Heart left ventricle (tissue), 16 donors: ENCODE measurements around the gene WNK2. TPM values are rescaled to one million over a fixed set of nuclear protein-coding genes. Genes with fewer than 3 reads are reported as not detected.

ENCODE experiments used
- ATAC-seq, 4 donors: fragments of 200-7000 bp; cut with Tn5 transposase; one replicate each; pipeline ENCODE4 v1.9.1; 2020 to 2022; ENCODE audit warnings: moderate library complexity in 4 of 4, mild to moderate bottlenecking in 3 of 4, moderate number of reproducible peaks in 1 of 4
- DNase-seq, 5 donors: peaks; one replicate each; pipeline ENCODE4 v3.0.0-alpha.2; 2020
- H3K27ac ChIP-seq, 12 donors: fragments of 200-600 bp; sonication (generic) in 4 of 12; one replicate each; pipeline versions ENCODE4 v1.5.0 to v1.8.0; 2016 to 2022; ENCODE audit warnings: mild to moderate bottlenecking in 2 of 12
- H3K27me3 ChIP-seq, 9 donors: fragments of 200-600 bp; sonication (generic) in 2 of 9; one replicate each; pipeline versions ENCODE4 v1.5.1 to v1.8.0; 2016 to 2022; ENCODE audit warnings: mild to moderate bottlenecking in 3 of 9
- H3K36me3 ChIP-seq, 9 donors: fragments of 200-600 bp; sonication (generic) in 2 of 9; one replicate each; pipeline versions ENCODE4 v1.5.0 to v1.8.0; 2018 to 2022; ENCODE audit warnings: mild to moderate bottlenecking in 2 of 9
- H3K4me1 ChIP-seq, 12 donors: fragments of 200-600 bp; sonication (generic) in 4 of 12; one replicate each; pipeline versions ENCODE4 v1.5.0 to v1.8.0; 2016 to 2022; ENCODE audit warnings: mild to moderate bottlenecking in 3 of 12
- H3K4me3 ChIP-seq, 12 donors: fragments of 200-600 bp; sonication (generic) in 4 of 12; one replicate each; pipeline versions ENCODE4 v1.5.0 to v1.8.0; 2017 to 2022; ENCODE audit warnings: mild to moderate bottlenecking in 9 of 12, moderate library complexity in 4 of 12
- H3K9me3 ChIP-seq, 12 donors: fragments of 200-600 bp; sonication (generic) in 4 of 12; one replicate each; pipeline versions ENCODE4 v1.5.0 to v1.8.0; 2016 to 2022; ENCODE audit warnings: mild to moderate bottlenecking in 1 of 12
- CTCF ChIP-seq, 12 donors: fragments of 200-600 bp; sonication (generic) in 4 of 12; IDR thresholded peaks; one replicate each; pipeline versions ENCODE4 v1.5.0 to v1.8.0; 2018 to 2022; ENCODE audit warnings: antibody characterized with exemption in 12 of 12, mild to moderate bottlenecking in 5 of 12
- POLR2A ChIP-seq, 2 donors: fragments of 450-650 bp; IDR thresholded peaks; one replicate each; pipeline ENCODE4 v1.6.1; 2017; ENCODE audit warnings: antibody characterized with exemption in 2 of 2, mild to moderate bottlenecking in 2 of 2, moderate library complexity in 2 of 2
- WGBS, 4 donors: extraction: QIAGEN DNeasy Blood & Tissue Kit in 2 of 4; methylation state at CpG; one replicate each; pipeline versions ENCODE4 v1.1.5 to v1.1.7; 2013 to 2018; 5-methylcytosine and 5-hydroxymethylcytosine counted together
- intact Hi-C, 10 donors: fragments of 100-400 bp; cut with DNase I; formaldehyde crosslinking; loops; one replicate each; pipeline versions ENCODE4 v1.11.1 to v1.14.2; 2022
- polyA plus RNA-seq, 2 donors: library from polyadenylated mRNA; stranded (reverse); fragments of 200-250 nt; gene quantifications; one replicate each; pipeline ENCODE4 v1.2.3, GENCODE V29; 2013
- total RNA-seq, 9 donors: library from RNA; depleted of rRNA in 2 of 9; stranded (reverse); fragments of >200 nt in 2 of 9; fragmentation: NEBNext Ultra II Directional in 3 of 9; extraction: Animal tissue kit (Norgen Biotek cat#: 25700) in 3 of 9; gene quantifications; one replicate each; pipeline versions ENCODE4 v1.1.0 to v1.2.4, GENCODE V29; 2016 to 2023
- donor health status: ischemic (EF 13 %, LVEDD 7.1; RV severe dilation, severe dysfunction).
- donor health status: healthy with polysubstance abuse.
- donor health status: DM: no; HTN: yes; CAD: no.
- donor health status: DM: no; HTN: no; CAD: no.
- donor health status: ischemic (EF 25% LVEDD 6.9; RV normal size, moderate dysfunction).
- donor health status: ischemic (EF 25% LVEDD 5.7; RV mildly dilated, moderate dysfunction).
- donor health status: healthy.
- donor health status: DM: yes; HTN: yes; CAD: no.
- donor health status: ischemic (EF 35%, LVEDD 5.7; RV mildly dilated, moderate dysfunction).
- donor health status: nonischemic (EF 11% LVEDD 7.7; RV severe dilation, severe dysfunction).
- donor health status: DM: yes; HTN: yes; CAD: no.
- donor health status: PGD.
- donor health status: ischemic (EF 29% LVEDD 5.4; RV normal size, mild dysfunction).
- donor health status: nonischemic (EF 23%, LVEDD 6.1; RV moderate dilation, normal function).

WNK2 gene
- total and polyA plus RNA-seq, 11 donors: 29.4 to 206 (median 112) TPM

GRCh38 chr9:93230185-93230584 is 46.2 kb downstream of the WNK2 start:
- peak in 1 of 4 donors; percentile 8 for ATAC-seq
- peaks cover 0 to 3% (median 0%) of the 10 kb centered on the region in 9 donors for H3K36me3 ChIP-seq
- peaks cover 0 to 69% (median 17%) of the 10 kb centered on the region in 12 donors for H3K4me1 ChIP-seq
- WGBS, 4 donors: 76 to 90% (median 84%) methylated on average over 4 to 6 of the region's 6 CpGs
- intact Hi-C loops: no loop called here
- H3K9me3 ChIP-seq: no peaks in the 10 kb centered on the region
- TF ChIP-seq POLR2A (IDR thresholded peaks at IDR 0.05) (no peak), CTCF (IDR thresholded peaks at IDR 0.05) (no peak)
- no peak overlapping the region for H3K4me3 ChIP-seq
- peaks cover 0 to 41% (median 0%) of the 10 kb centered on the region in 9 donors for H3K27me3 ChIP-seq
- peak in 1 of 5 donors; percentile 34 for DNase-seq
- H3K27ac ChIP-seq: no peak overlapping the region

- Histone ChIP-seq H3K36me3 (peaks cover 0 to 3% (median 0%) of the 10 kb centered on the region in 9 donors), H3K27me3 (peaks cover 0 to 45% (median 0%) of the 10 kb centered on the region in 9 donors), H3K4me1 (peaks cover 0 to 65% (median 16%) of the 10 kb centered on the region in 12 donors), H3K27ac (peak overlapping the region in 2 of 12 donors; percentile 14 to 71), H3K9me3 (no peaks in the 10 kb centered on the region), H3K4me3 (no peak overlapping the region)
- intact Hi-C loops: no loop called here
- 83 to 91% (median 87%) methylated on average over 9 to 15 of the region's 15 CpGs for WGBS, 4 donors
- ATAC-seq (no peak), DNase-seq (peak in 1 of 5 donors; percentile 38)
- TF ChIP-seq POLR2A (IDR thresholded peaks at IDR 0.05) (no peak), CTCF (IDR thresholded peaks at IDR 0.05) (no peak)
Measured at GRCh38 chr9:93230601-93231000, 46.7 kb downstream of the WNK2 start.

GRCh38 chr9:93231121-93231694 is 47.3 kb downstream of the WNK2 start:
- Histone ChIP-seq H3K4me1 (peaks cover 0 to 59% (median 12%) of the 10 kb centered on the region in 12 donors), H3K27ac (peak overlapping the region in 2 of 12 donors; percentile 14 to 71)
- ATAC-seq: peak; percentile 41 to 71 (median 68)

More at GRCh38 chr9:93231121-93231694, 47.3 kb downstream of the WNK2 start:
- TF ChIP-seq CTCF (IDR thresholded peaks at IDR 0.05) (no peak), POLR2A (IDR thresholded peaks at IDR 0.05) (no peak)
- Histone ChIP-seq H3K9me3 (no peaks in the 10 kb centered on the region), H3K4me3 (no peak overlapping the region), H3K27me3 (peaks cover 0 to 46% (median 0%) of the 10 kb centered on the region in 9 donors), H3K36me3 (peaks cover 0 to 6% (median 0%) of the 10 kb centered on the region in 9 donors)
- intact Hi-C loops: no loop called here
- DNase-seq: peak; percentile 51 to 80 (median 65)
- WGBS, 4 donors: 40 to 54% (median 50%) methylated on average over 10 to 16 of the region's 16 CpGs
